Suprapubic skin (tissue), 4 donors: ENCODE data around the gene NUP155. TPM values are rescaled to one million over a fixed set of nuclear protein-coding genes. Genes with fewer than 3 reads are reported as not detected.
"Not testable (repeated sequence)": the region's sequence is repeated elsewhere in the genome, so short reads cannot be mapped to it uniquely, and the experiment has no call there.

Experiments
- DNase-seq, 2 donors: peaks; one replicate each; pipeline ENCODE4 v3.0.0-alpha.2; 2019; ENCODE audit warnings: low spot score in 2 of 2
- H3K27ac ChIP-seq: fragments of 200-600 bp; sonication (generic); one replicate; pipeline ENCODE4 v1.5.1; 2019
- H3K27me3 ChIP-seq: fragments of 200-600 bp; sonication (generic); one replicate; pipeline ENCODE4 v1.5.1; 2019
- H3K36me3 ChIP-seq: fragments of 200-600 bp; sonication (generic); one replicate; pipeline ENCODE4 v1.5.1; 2019
- H3K4me1 ChIP-seq: fragments of 200-600 bp; sonication (generic); one replicate; pipeline ENCODE4 v1.5.1; 2019
- H3K4me3 ChIP-seq: fragments of 200-600 bp; sonication (generic); one replicate; pipeline ENCODE4 v1.5.1; 2019; ENCODE audit warnings: mild to moderate bottlenecking
- H3K9me3 ChIP-seq: fragments of 200-600 bp; sonication (generic); one replicate; pipeline ENCODE4 v1.5.1; 2019
- CTCF ChIP-seq, 2 donors: fragments of 200-600 bp in 1 of 2; fragments of 450-650 bp in 1 of 2; sonication (generic) in 1 of 2; IDR thresholded peaks; one replicate each; pipeline ENCODE4 v1.5.1; 2016 to 2019; ENCODE audit warnings: antibody characterized with exemption in 2 of 2, mild to moderate bottlenecking in 1 of 2, moderate library complexity in 1 of 2
- EP300 ChIP-seq: sonication (generic); formaldehyde crosslinking; IDR thresholded peaks from one replicate; pipeline ENCODE4 v1.6.1; 2017; ENCODE audit warnings: antibody characterized with exemption
- POLR2A ChIP-seq, 2 donors: fragments of 450-650 bp; IDR thresholded peaks; one replicate each; pipeline ENCODE4 v1.6.1; 2017; ENCODE audit warnings: antibody characterized with exemption in 2 of 2, mild to moderate bottlenecking in 2 of 2, moderate library complexity in 2 of 2
- POLR2AphosphoS5 ChIP-seq, 3 donors: sonication (generic); formaldehyde crosslinking; IDR thresholded peaks; one replicate each; pipeline ENCODE4 v1.6.1; 2017; ENCODE audit warnings: antibody characterized with exemption in 3 of 3
- WGBS: methylation state at CpG from one replicate; pipeline ENCODE4 v1.1.5; 2018; 5-methylcytosine and 5-hydroxymethylcytosine counted together
- total RNA-seq, 4 donors: library from RNA; depleted of rRNA; stranded (reverse); fragments of >200 nt; gene quantifications; one replicate each; pipeline ENCODE4 v1.1.0, GENCODE V29; 2016

NUP155 gene
- total RNA-seq, 4 donors from 2014 or later, result 17.2 to 31.9 (median 21.3) TPM

GRCh38 chr5:37355161-37355560 is 15.7 kb downstream of the NUP155 start:
- no peaks in the 10 kb centered on the region for H3K27me3 ChIP-seq
- H3K36me3 ChIP-seq, result peaks cover 82% of the 10 kb centered on the region
- no peaks in the 10 kb centered on the region for H3K9me3 ChIP-seq
- no peak overlapping the region for H3K27ac ChIP-seq
- no peaks in the 10 kb centered on the region for H3K4me1 ChIP-seq
- no peak overlapping the region for H3K4me3 ChIP-seq
- TF ChIP-seq POLR2AphosphoS5 (IDR thresholded peaks at IDR 0.05) (no peak), CTCF (IDR thresholded peaks at IDR 0.05) (no peak), POLR2A (IDR thresholded peaks at IDR 0.05) (no peak), EP300 (no peak)
- 86% methylated on average over 6 of the region's 6 CpGs for WGBS
- DNase-seq, result no peak

- not testable (repeated sequence) for H3K4me3 ChIP-seq, H3K9me3 ChIP-seq, H3K4me1 ChIP-seq, DNase-seq, H3K27me3 ChIP-seq, H3K27ac ChIP-seq
- 97% methylated on average over 18 of the region's 18 CpGs for WGBS
- H3K36me3 ChIP-seq, result peaks cover 93% of the 10 kb centered on the region
These were observed 28.2 kb downstream of the NUP155 start for GRCh38 chr5:37342741-37343140.

- H3K4me3 ChIP-seq, H3K27me3 ChIP-seq, H3K4me1 ChIP-seq, DNase-seq, H3K9me3 ChIP-seq, H3K27ac ChIP-seq: not testable (repeated sequence)
- H3K36me3 ChIP-seq, result peaks cover 87% of the 10 kb centered on the region
- WGBS, result 93% methylated on average over 12 of the region's 12 CpGs
These were observed 36.2 kb downstream of the NUP155 start for GRCh38 chr5:37334754-37335153.

- H3K9me3 ChIP-seq, result no peaks in the 10 kb centered on the region
- H3K27me3 ChIP-seq, result no peaks in the 10 kb centered on the region
- H3K27ac ChIP-seq, result no peak overlapping the region
- H3K4me1 ChIP-seq, result no peaks in the 10 kb centered on the region
- peaks cover 97% of the 10 kb centered on the region for H3K36me3 ChIP-seq
- no peak overlapping the region for H3K4me3 ChIP-seq
- no peak for DNase-seq
- TF ChIP-seq POLR2AphosphoS5 (IDR thresholded peaks at IDR 0.05) (no peak), EP300 (no peak), POLR2A (IDR thresholded peaks at IDR 0.05) (no peak), CTCF (IDR thresholded peaks at IDR 0.05) (no peak)
These were observed 44.4 kb downstream of the NUP155 start for GRCh38 chr5:37326536-37326935.

- H3K4me1 ChIP-seq, result no peaks in the 10 kb centered on the region
- H3K9me3 ChIP-seq, result no peaks in the 10 kb centered on the region
- peaks cover 89% of the 10 kb centered on the region for H3K36me3 ChIP-seq
- H3K4me3 ChIP-seq, result no peak overlapping the region
- no peak overlapping the region for H3K27ac ChIP-seq
- 98% methylated on average over 1 of the region's 1 CpG for WGBS
- no peak for DNase-seq
- no peaks in the 10 kb centered on the region for H3K27me3 ChIP-seq
- TF ChIP-seq EP300 (no peak), POLR2A (IDR thresholded peaks at IDR 0.05) (no peak), CTCF (IDR thresholded peaks at IDR 0.05) (no peak), POLR2AphosphoS5 (IDR thresholded peaks at IDR 0.05) (no peak)
These were observed 47.3 kb downstream of the NUP155 start for GRCh38 chr5:37323607-37324006.

- peaks cover 85% of the 10 kb centered on the region for H3K36me3 ChIP-seq
- H3K4me3 ChIP-seq, result no peak overlapping the region
- no peak overlapping the region for H3K27ac ChIP-seq
- H3K4me1 ChIP-seq, result no peaks in the 10 kb centered on the region
- DNase-seq, result no peak
- 94% methylated on average over 3 of the region's 3 CpGs for WGBS
- TF ChIP-seq POLR2AphosphoS5 (IDR thresholded peaks at IDR 0.05), result no peak
- no peak for TF ChIP-seq CTCF (IDR thresholded peaks at IDR 0.05)
- no peak for TF ChIP-seq EP300
- no peak for TF ChIP-seq POLR2A (IDR thresholded peaks at IDR 0.05)
- no peaks in the 10 kb centered on the region for H3K9me3 ChIP-seq
- H3K27me3 ChIP-seq, result no peaks in the 10 kb centered on the region
These were observed 51.7 kb downstream of the NUP155 start for GRCh38 chr5:37319037-37319782.
